Activated naive CD8-positive, alpha-beta T cell (primary cell): Measurements from ENCODE around the gene ZC3H18.

ENCODE experiments used
- H3K27ac Mint-ChIP-seq: one replicate; pipeline ENCODE4 v1.8.0; 2021; ENCODE audit warnings: mixed read lengths
- H3K27me3 Mint-ChIP-seq: one replicate; pipeline ENCODE4 v1.8.0; 2021; ENCODE audit warnings: mixed read lengths
- H3K36me3 Mint-ChIP-seq: one replicate; pipeline ENCODE4 v1.8.0; 2021; ENCODE audit warnings: mixed read lengths
- H3K4me1 Mint-ChIP-seq: one replicate; pipeline ENCODE4 v1.8.0; 2021; ENCODE audit warnings: low read depth, mixed read lengths
- H3K4me3 Mint-ChIP-seq: one replicate; pipeline ENCODE4 v1.8.0; 2021; ENCODE audit warnings: mild to moderate bottlenecking, mixed read lengths
- H3K9me3 Mint-ChIP-seq: one replicate; pipeline ENCODE4 v1.8.0; 2021; ENCODE audit warnings: low read depth, mixed read lengths

Gene ZC3H18

DNA sequence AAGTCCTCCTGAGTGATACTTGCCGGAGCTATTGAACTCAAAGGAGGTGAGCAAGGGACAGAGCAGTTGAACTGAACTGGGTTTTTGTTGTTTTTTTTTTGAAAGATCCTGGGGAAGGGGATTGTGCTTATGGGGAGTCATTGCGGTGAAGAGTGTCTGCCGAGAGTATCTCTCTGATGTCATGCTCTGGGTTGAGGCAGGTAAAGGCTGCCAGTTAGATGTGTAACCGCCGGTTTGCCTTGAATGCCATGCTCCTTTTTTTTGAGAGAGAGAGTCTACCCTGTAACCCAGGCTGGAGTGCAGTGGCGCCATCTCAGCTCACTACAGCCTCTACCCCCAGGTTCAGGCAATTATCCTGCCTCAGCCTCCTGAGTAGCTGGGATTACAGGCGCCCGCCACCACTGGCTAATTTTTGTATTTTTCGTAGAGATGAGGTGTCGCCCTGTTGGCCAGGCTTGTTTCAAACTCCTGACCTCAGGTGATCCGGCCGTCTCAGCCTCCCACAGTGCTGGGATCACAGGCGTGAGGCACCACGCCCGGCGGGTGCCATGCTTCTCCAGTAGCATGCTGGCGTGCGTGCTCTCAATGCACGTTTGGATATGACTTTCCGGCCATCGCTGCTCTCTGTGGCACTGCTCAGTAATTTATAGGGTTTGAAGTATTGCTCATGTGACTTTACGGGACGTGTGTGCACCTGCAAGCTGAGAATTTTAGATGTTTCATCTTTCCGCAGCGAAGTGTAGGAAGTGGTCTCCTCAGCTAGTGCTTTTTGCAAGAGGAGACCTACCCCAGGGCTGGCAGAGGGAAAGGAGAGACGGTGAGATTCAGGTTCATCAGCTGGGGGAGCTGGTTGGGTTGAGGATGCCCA is 8.5 kb downstream of the ZC3H18 start:
- H3K27ac Mint-ChIP-seq, result peak overlapping the region; percentile 84
- peaks cover 7% of the 10 kb centered on the region for H3K36me3 Mint-ChIP-seq
- peaks cover 54% of the 10 kb centered on the region for H3K4me1 Mint-ChIP-seq

DNA sequence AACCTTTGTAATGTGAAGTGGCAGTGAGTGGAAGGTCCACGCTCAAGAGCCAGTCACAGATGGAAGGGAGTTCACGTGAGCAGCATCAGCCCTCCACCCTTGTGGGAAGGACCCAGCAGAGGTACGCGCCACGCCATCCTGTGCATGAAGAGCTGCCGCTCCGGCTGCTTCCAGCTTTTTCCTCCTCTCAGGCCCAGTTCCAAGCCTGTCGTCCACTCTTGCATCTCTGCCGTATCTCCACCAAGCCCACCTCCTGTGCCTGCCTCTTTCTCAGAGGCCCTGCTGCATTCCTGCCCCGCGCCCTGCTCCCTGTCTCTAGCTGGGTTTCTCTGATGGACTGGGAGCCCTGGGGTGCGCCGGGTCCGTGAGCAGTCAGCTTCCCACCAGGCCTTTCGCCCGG is 10.2 kb downstream of the ZC3H18 start:
- no peak overlapping the region for H3K27ac Mint-ChIP-seq
- H3K4me1 Mint-ChIP-seq, result peaks cover 57% of the 10 kb centered on the region
- no peak overlapping the region for H3K4me3 Mint-ChIP-seq
- H3K36me3 Mint-ChIP-seq, result peaks cover 7% of the 10 kb centered on the region
- H3K9me3 Mint-ChIP-seq, result no peaks in the 10 kb centered on the region
- H3K27me3 Mint-ChIP-seq, result no peaks in the 10 kb centered on the region

More for the DNA sequence above, 8.5 kb downstream of the ZC3H18 start:
- Mint-ChIP-seq H3K27me3 (no peaks in the 10 kb centered on the region), H3K9me3 (no peaks in the 10 kb centered on the region), H3K4me3 (peak overlapping the region; percentile 72)

- no peak overlapping the region for H3K27ac Mint-ChIP-seq
- H3K9me3 Mint-ChIP-seq, result no peaks in the 10 kb centered on the region
- peaks cover 7% of the 10 kb centered on the region for H3K36me3 Mint-ChIP-seq
- H3K4me1 Mint-ChIP-seq, result peaks cover 60% of the 10 kb centered on the region
- H3K4me3 Mint-ChIP-seq, result no peak overlapping the region
- H3K27me3 Mint-ChIP-seq, result no peaks in the 10 kb centered on the region
These were observed 10.8 kb downstream of the ZC3H18 start for GRCh38 chr16:88581033-88581432.

DNA sequence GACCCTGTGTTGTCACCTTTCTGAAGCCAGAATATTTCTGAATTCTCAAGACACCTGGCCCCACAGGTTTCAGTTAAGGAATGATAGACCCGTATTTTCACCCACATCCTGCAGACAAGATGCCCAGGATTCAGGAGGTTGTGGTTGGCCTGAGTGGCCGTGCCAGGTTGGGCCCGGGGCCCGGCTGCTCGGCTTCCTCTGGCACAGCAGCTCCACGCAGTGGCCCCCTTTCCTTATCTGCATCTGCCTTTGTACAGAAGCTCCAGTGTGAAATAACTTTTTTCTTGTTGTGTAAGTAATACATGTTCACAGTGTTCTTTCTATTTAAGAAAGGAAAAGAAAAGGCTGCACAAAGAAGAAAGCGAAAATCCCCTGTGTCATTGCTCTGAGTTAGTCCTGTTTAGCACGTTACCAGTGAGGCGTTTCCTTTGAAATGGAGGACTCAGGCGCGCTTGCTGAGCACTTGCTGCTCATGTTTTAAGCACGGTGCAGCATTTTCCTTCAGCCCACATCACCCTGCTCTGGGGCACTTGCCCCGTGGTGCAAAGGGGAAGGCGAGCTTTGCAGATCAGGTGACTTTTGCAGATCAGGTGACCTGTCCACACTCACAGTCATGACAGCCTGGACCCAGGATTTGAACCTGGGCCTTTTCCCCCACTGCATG is 12.8 kb downstream of the ZC3H18 start:
- Mint-ChIP-seq H3K9me3 (no peaks in the 10 kb centered on the region), H3K4me1 (peaks cover 55% of the 10 kb centered on the region), H3K27ac (peak overlapping the region; percentile 66), H3K27me3 (no peaks in the 10 kb centered on the region), H3K36me3 (peaks cover 6% of the 10 kb centered on the region), H3K4me3 (peak overlapping the region; percentile 53)

- peak overlapping the region; percentile 50 for H3K27ac Mint-ChIP-seq
- H3K27me3 Mint-ChIP-seq, result no peaks in the 10 kb centered on the region
- H3K9me3 Mint-ChIP-seq, result no peaks in the 10 kb centered on the region
- H3K36me3 Mint-ChIP-seq, result peaks cover 10% of the 10 kb centered on the region
- H3K4me1 Mint-ChIP-seq, result peaks cover 53% of the 10 kb centered on the region
- no peak overlapping the region for H3K4me3 Mint-ChIP-seq
These were observed 14.5 kb downstream of the ZC3H18 start for GRCh38 chr16:88584676-88585075.

- Mint-ChIP-seq H3K36me3 (peaks cover 10% of the 10 kb centered on the region), H3K9me3 (no peaks in the 10 kb centered on the region), H3K27me3 (no peaks in the 10 kb centered on the region), H3K4me3 (no peak overlapping the region), H3K27ac (no peak overlapping the region), H3K4me1 (peaks cover 53% of the 10 kb centered on the region)
These were observed 15.1 kb downstream of the ZC3H18 start for GRCh38 chr16:88585269-88585668.

GRCh38 chr16:88585927-88586581 is 15.9 kb downstream of the ZC3H18 start:
- peaks cover 10% of the 10 kb centered on the region for H3K36me3 Mint-ChIP-seq
- H3K4me3 Mint-ChIP-seq, result no peak overlapping the region
- no peaks in the 10 kb centered on the region for H3K9me3 Mint-ChIP-seq
- no peaks in the 10 kb centered on the region for H3K27me3 Mint-ChIP-seq
- peaks cover 48% of the 10 kb centered on the region for H3K4me1 Mint-ChIP-seq
- H3K27ac Mint-ChIP-seq, result no peak overlapping the region

- Mint-ChIP-seq H3K27ac (peak overlapping the region; percentile 11), H3K27me3 (no peaks in the 10 kb centered on the region), H3K4me3 (no peak overlapping the region), H3K36me3 (peaks cover 10% of the 10 kb centered on the region), H3K9me3 (no peaks in the 10 kb centered on the region), H3K4me1 (peaks cover 46% of the 10 kb centered on the region)
These were observed 17.9 kb downstream of the ZC3H18 start for GRCh38 chr16:88588148-88588547.

DNA sequence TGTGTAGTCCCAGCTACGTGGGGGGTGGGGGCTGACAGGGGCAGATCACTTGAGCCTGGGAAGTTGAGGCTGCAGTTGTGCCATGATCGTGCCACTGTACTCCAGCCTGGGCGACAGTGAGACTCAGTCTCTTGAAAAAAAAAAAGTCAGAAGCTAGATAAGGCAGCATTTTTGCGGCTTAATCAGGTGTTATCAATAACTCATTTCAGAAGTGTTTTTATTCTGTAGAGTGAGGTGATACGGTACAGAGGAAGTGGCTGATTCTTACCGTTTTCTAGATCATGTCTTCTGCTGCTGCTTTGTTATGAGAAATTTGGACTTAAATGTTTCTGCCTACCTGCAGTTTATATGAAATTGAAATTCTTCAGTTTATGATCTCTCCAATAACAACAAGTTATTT is 18.6 kb downstream of the ZC3H18 start:
- Mint-ChIP-seq H3K27ac (peak overlapping the region; percentile 46), H3K27me3 (no peaks in the 10 kb centered on the region), H3K9me3 (no peaks in the 10 kb centered on the region), H3K36me3 (peaks cover 10% of the 10 kb centered on the region), H3K4me3 (no peak overlapping the region), H3K4me1 (peaks cover 44% of the 10 kb centered on the region)

DNA sequence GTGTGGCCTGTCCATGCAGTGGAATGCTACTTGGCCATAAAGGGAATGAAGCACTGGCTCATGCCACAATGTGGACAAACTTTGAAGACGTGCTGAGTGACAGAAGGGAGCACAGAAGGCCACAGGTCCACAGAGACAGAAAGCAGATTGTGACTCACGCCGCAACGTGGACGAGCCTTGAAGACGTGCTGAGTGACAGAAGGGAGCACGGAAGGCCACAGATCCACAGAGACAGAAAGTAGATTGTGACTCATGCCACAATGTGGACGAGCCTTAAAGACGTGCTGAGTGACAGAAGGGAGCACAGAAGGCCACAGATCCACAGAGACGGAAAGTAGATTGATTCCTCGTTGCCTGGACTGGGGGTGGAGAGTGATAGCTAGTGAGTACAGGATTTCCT is 19.2 kb downstream of the ZC3H18 start:
- Mint-ChIP-seq H3K27me3 (no peaks in the 10 kb centered on the region), H3K9me3 (no peaks in the 10 kb centered on the region), H3K36me3 (peaks cover 10% of the 10 kb centered on the region), H3K4me1 (peaks cover 44% of the 10 kb centered on the region), H3K4me3 (no peak overlapping the region), H3K27ac (peak overlapping the region; percentile 46)

- Mint-ChIP-seq H3K9me3 (no peaks in the 10 kb centered on the region), H3K36me3 (peaks cover 10% of the 10 kb centered on the region), H3K4me3 (peak overlapping the region; percentile 32), H3K27me3 (no peaks in the 10 kb centered on the region), H3K27ac (no peak overlapping the region), H3K4me1 (peaks cover 40% of the 10 kb centered on the region)
These were observed 21.4 kb downstream of the ZC3H18 start for GRCh38 chr16:88591577-88592021.

- Mint-ChIP-seq H3K36me3 (peaks cover 7% of the 10 kb centered on the region), H3K4me3 (no peak overlapping the region), H3K9me3 (no peaks in the 10 kb centered on the region), H3K27me3 (no peaks in the 10 kb centered on the region), H3K27ac (no peak overlapping the region), H3K4me1 (peaks cover 31% of the 10 kb centered on the region)
These were observed 22.9 kb downstream of the ZC3H18 start for GRCh38 chr16:88593061-88593460.

DNA sequence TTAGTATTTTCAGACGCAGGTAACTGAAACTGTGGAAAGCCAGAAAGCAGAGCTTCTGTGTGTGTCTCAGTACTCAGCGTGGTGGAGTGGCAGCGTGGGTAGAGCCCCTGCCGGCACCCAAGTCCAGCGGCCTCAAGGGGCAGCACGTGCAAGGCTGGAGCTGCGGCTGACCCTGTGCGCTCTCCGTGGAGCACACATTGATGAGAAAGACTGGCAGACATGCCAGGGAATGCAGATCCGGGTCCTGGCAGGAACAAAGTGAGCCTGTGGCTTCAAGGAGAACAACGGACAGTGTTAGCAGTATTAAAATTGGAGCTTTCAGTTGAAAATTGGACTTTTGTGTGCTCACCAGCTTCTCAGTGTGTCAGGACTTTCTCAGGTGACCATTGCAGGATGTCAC is 23.3 kb downstream of the ZC3H18 start:
- Mint-ChIP-seq H3K4me1 (peaks cover 28% of the 10 kb centered on the region), H3K27ac (no peak overlapping the region), H3K27me3 (no peaks in the 10 kb centered on the region), H3K9me3 (no peaks in the 10 kb centered on the region), H3K36me3 (peaks cover 7% of the 10 kb centered on the region), H3K4me3 (no peak overlapping the region)

GRCh38 chr16:88593910-88594309 is 23.7 kb downstream of the ZC3H18 start:
- Mint-ChIP-seq H3K4me1 (peaks cover 25% of the 10 kb centered on the region), H3K9me3 (no peaks in the 10 kb centered on the region), H3K27ac (no peak overlapping the region), H3K36me3 (peaks cover 7% of the 10 kb centered on the region), H3K27me3 (no peaks in the 10 kb centered on the region), H3K4me3 (no peak overlapping the region)

DNA sequence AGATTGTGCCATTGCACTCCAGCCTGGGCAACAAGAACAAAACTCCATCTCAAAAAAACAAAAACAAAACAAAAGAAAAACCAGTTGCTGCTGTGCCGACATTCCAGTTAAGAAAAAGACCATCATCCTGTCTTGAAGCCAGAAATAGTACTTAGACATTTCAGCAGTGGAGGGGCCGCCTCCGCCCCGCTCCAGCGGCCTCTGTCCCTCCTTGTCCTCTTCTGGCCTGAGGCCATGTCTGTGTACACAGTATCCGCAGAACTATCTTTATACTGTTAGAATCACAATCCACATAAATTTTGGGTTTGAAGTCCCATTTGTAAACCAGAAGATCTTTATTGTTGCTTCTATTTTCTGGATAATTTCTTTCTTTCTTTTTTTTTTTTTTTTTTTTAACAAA is 24.9 kb downstream of the ZC3H18 start:
- no peaks in the 10 kb centered on the region for H3K36me3 Mint-ChIP-seq
- H3K27me3 Mint-ChIP-seq, result no peaks in the 10 kb centered on the region
- H3K27ac Mint-ChIP-seq, result no peak overlapping the region

More for the DNA sequence above, 24.9 kb downstream of the ZC3H18 start:
- H3K9me3 Mint-ChIP-seq, result no peaks in the 10 kb centered on the region
- peaks cover 15% of the 10 kb centered on the region for H3K4me1 Mint-ChIP-seq
- no peak overlapping the region for H3K4me3 Mint-ChIP-seq
